Measurements from ENCODE around the gene RBMS1.

RBMS1 gene

GRCh38 chr2:160360089-160360757 is 133.4 kb downstream of the RBMS1 start:
- DNase-seq: no peak

GRCh38 chr2:160358046-160358445 is 135.6 kb downstream of the RBMS1 start:
- no peak for DNase-seq

- DNase-seq: no peak
Observed at GRCh38 chr2:160356485-160356884, 137.1 kb downstream of the RBMS1 start.

- no peak for DNase-seq
Observed at GRCh38 chr2:160355080-160355479, 138.5 kb downstream of the RBMS1 start.

GRCh38 chr2:160354677-160355076 is 138.9 kb downstream of the RBMS1 start:
- DNase-seq: no peak

GRCh38 chr2:160353813-160354212 is 139.8 kb downstream of the RBMS1 start:
- DNase-seq: no peak

GRCh38 chr2:160353166-160353565 is 140.4 kb downstream of the RBMS1 start:
- DNase-seq: peak in 3 of 5 experiments; percentile 7 to 33 (median 8)

GRCh38 chr2:160352500-160352899 is 141.1 kb downstream of the RBMS1 start:
- no peak for DNase-seq

- no peak for DNase-seq
Observed at GRCh38 chr2:160351956-160352355, 141.7 kb downstream of the RBMS1 start.

GRCh38 chr2:160349306-160349705 is 144.3 kb downstream of the RBMS1 start:
- DNase-seq: no peak

GRCh38 chr2:160347269-160347863 is 146.2 kb downstream of the RBMS1 start:
- DNase-seq: no peak

GRCh38 chr2:160345071-160345764 is 148.4 kb downstream of the RBMS1 start:
- no peak for DNase-seq

GRCh38 chr2:160343404-160343803 is 150.2 kb downstream of the RBMS1 start:
- no peak for DNase-seq

- no peak for DNase-seq
Observed at GRCh38 chr2:160339726-160340125, 153.9 kb downstream of the RBMS1 start.

- DNase-seq: no peak
Observed at GRCh38 chr2:160338901-160339685, 154.5 kb downstream of the RBMS1 start.

GRCh38 chr2:160337728-160338127 is 155.9 kb downstream of the RBMS1 start:
- no peak for DNase-seq

- DNase-seq: no peak
Observed at GRCh38 chr2:160336635-160337034, 157.0 kb downstream of the RBMS1 start.

- peak in 1 of 5 experiments; percentile 75 for DNase-seq
Observed at GRCh38 chr2:160336105-160336504, 157.5 kb downstream of the RBMS1 start.

- DNase-seq: no peak
Observed at GRCh38 chr2:160335441-160335840, 158.2 kb downstream of the RBMS1 start.

GRCh38 chr2:160334028-160334741 is 159.4 kb downstream of the RBMS1 start:
- peak in 1 of 5 experiments; percentile 39 for DNase-seq

- peak in 1 of 5 experiments; percentile 44 for DNase-seq
Observed at GRCh38 chr2:160333324-160334027, 160.1 kb downstream of the RBMS1 start.

GRCh38 chr2:160332318-160332717 is 161.3 kb downstream of the RBMS1 start:
- peak in 1 of 5 experiments; percentile 57 for DNase-seq

Data from T-helper 2 cell (primary cell).